SU-DHL-6 (cell line): ENCODE results near the gene RASGRF1.

Experiments used
- H2AFZ ChIP-seq: fragments of 200-600 bp; sonication (generic); 2 replicates; pipeline ENCODE4 v1.6.1; 2014; ENCODE audit warnings: low read depth, mild to moderate bottlenecking, moderate library complexity, mixed read lengths, antibody characterized with exemption, low read length; ENCODE audit not compliant: severe bottlenecking
- H3F3A ChIP-seq: fragments of 200-600 bp; shearing (Covaris generic); 2 replicates; pipeline ENCODE4 v1.6.0; 2016; ENCODE audit warnings: antibody characterized with exemption, mild to moderate bottlenecking; ENCODE audit not compliant: insufficient read depth
- H3K27ac ChIP-seq: fragments of 200-600 bp; sonication (generic); 2 replicates; pipeline ENCODE4 v1.5.1; 2016; ENCODE audit warnings: low read depth, mild to moderate bottlenecking, low read length, moderate library complexity, mixed read lengths
- H3K27me3 ChIP-seq: fragments of 200-600 bp; sonication (generic), shearing (Covaris generic); 2 replicates; pipeline ENCODE4 v1.6.0; 2014; ENCODE audit warnings: mild to moderate bottlenecking, low read length
- H3K36me3 ChIP-seq: fragments of 200-600 bp; sonication (generic); 2 replicates; pipeline ENCODE4 v1.6.1; 2014; ENCODE audit warnings: mild to moderate bottlenecking, low read length, mixed read lengths
- H3K4me2 ChIP-seq: fragments of 300-600, 200-600 bp; shearing (Covaris generic), sonication (generic); 2 replicates; pipeline ENCODE4 v1.6.0; 2014; ENCODE audit warnings: low read length, low read depth, mild to moderate bottlenecking; ENCODE audit not compliant: poor library complexity, severe bottlenecking
- H3K4me3 ChIP-seq: fragments of 200-600 bp; sonication (generic); 2 replicates; pipeline ENCODE4 v1.5.1; 2014; ENCODE audit warnings: antibody characterized with exemption, low read length, mild to moderate bottlenecking, mixed read lengths; ENCODE audit not compliant: insufficient read depth, poor library complexity, severe bottlenecking
- H3K79me2 ChIP-seq: fragments of 200-600 bp; sonication (generic); 2 replicates; pipeline ENCODE4 v1.6.1; 2014; ENCODE audit warnings: mild to moderate bottlenecking, low read length, moderate library complexity; ENCODE audit not compliant: insufficient read depth
- H3K9ac ChIP-seq: fragments of 200-600 bp; sonication (generic); 2 replicates; pipeline ENCODE4 v1.7.0; 2014; ENCODE audit warnings: mild to moderate bottlenecking, low read length
- H3K9me2 ChIP-seq: fragments of 200-600 bp; sonication (generic); replicated peaks from 2 replicates; pipeline ENCODE4 v1.6.1; 2014; ENCODE audit warnings: low read length; ENCODE audit not compliant: insufficient read depth
- H3K9me3 ChIP-seq: fragments of 200-600 bp; sonication (generic); 2 replicates; pipeline ENCODE4 v1.6.1; 2014; ENCODE audit warnings: low read length, mixed read lengths; ENCODE audit not compliant: insufficient read depth
- H4K20me1 ChIP-seq: fragments of 200-600 bp; sonication (generic); 2 replicates; pipeline ENCODE4 v1.6.1; 2014; ENCODE audit warnings: low read depth, mild to moderate bottlenecking, antibody characterized with exemption, low read length, moderate library complexity, mixed read lengths
- CTCF ChIP-seq: fragments of 200-600 bp; sonication (generic); IDR thresholded peaks from one replicate; pipeline ENCODE4 v1.5.1; 2017; ENCODE audit warnings: antibody characterized with exemption, mild to moderate bottlenecking, low read length, moderate library complexity; ENCODE audit not compliant: insufficient read depth, poor library complexity, severe bottlenecking
- EZH2phosphoT487 ChIP-seq: fragments of 200-600 bp; sonication (generic), shearing (Covaris generic); conservative IDR thresholded peaks from 2 replicates; pipeline ENCODE4 v1.6.1; 2018; ENCODE audit warnings: mild to moderate bottlenecking, antibody characterized with exemption, low read length, moderate library complexity, mixed read lengths

The RASGRF1 gene

GRCh38 chr15:79117442-79118204, 27.0 kb upstream of the RASGRF1 start:
- H3K4me2 ChIP-seq: no peak overlapping the region
- TF ChIP-seq CTCF: no peak
- no peak for TF ChIP-seq EZH2phosphoT487
- H3K4me3 ChIP-seq: no peak overlapping the region
- no peaks in the 10 kb centered on the region for H3K27me3 ChIP-seq
- H3K36me3 ChIP-seq: no peaks in the 10 kb centered on the region
- H3K27ac ChIP-seq: no peak overlapping the region
- H3K79me2 ChIP-seq: no peaks in the 10 kb centered on the region
- H2AFZ ChIP-seq: no peak overlapping the region
- H3K9me3 ChIP-seq: no peaks in the 10 kb centered on the region
- no peaks in the 10 kb centered on the region for H4K20me1 ChIP-seq
- H3K9me2 ChIP-seq: no peaks in the 10 kb centered on the region
- no peaks in the 10 kb centered on the region for H3F3A ChIP-seq
- no peak overlapping the region for H3K9ac ChIP-seq

DNA sequence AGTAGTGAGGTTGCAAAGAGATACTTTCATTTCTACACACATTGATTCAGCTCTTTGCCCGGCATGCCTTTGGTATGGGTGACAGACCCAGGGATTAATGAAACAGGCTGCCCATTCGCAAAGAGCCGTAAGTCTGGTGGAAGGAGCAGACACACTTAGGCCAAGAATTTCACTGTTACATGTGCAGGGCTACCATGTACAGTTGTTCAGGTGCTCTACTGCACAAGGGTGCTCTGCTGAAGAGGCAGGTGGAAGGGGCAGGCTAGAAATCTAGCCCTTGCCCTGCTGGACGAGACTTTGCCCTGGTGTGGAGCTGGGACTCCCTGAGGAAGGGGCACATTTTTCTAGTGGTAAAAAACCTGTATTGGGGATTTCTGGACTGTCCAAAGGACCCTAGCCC, 26.2 kb upstream of the RASGRF1 start:
- Histone ChIP-seq H2AFZ (no peak overlapping the region), H3F3A (no peaks in the 10 kb centered on the region), H3K27me3 (no peaks in the 10 kb centered on the region), H3K4me3 (no peak overlapping the region), H3K4me2 (no peak overlapping the region), H4K20me1 (no peaks in the 10 kb centered on the region), H3K9me3 (no peaks in the 10 kb centered on the region), H3K36me3 (no peaks in the 10 kb centered on the region), H3K9me2 (no peaks in the 10 kb centered on the region), H3K79me2 (no peaks in the 10 kb centered on the region), H3K9ac (no peak overlapping the region), H3K27ac (no peak overlapping the region)
- TF ChIP-seq EZH2phosphoT487 (no peak), CTCF (no peak)

DNA sequence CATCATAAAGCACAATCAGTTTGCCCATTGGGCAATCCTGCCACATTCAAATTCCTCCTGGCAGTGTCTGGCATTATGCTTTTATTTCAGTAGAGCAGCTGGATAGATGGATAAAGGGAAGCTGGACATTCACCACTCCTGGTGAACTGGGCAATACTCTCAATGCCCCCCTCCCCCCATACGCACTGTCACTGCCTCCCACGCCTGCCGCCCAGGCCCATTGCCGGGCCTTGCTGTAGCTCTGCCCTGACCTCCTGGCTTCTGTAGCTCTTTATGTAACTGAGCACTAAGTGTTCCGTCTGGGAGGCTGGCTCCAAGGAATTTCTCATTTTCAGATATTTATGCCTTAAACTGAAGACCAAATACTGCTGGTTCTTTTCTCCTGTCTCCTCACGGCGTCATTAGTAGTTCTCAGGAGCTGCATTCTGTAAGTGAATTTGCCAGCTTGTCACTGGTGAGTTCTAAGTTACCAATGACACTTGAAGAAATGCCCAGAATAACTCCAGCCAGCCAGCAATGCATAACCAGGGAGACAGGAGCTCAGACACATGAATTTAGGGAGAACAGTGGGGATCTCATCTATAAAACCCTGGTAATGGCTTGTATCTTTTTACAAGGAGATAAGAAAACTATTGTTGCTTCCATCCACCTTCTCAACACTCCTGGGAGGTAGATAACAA, 25.5 kb upstream of the RASGRF1 start:
- H3K9me3 ChIP-seq: no peaks in the 10 kb centered on the region
- H4K20me1 ChIP-seq: no peaks in the 10 kb centered on the region
- H3K27ac ChIP-seq: no peak overlapping the region
- H3K4me3 ChIP-seq: no peak overlapping the region
- no peaks in the 10 kb centered on the region for H3K9me2 ChIP-seq
- no peaks in the 10 kb centered on the region for H3K79me2 ChIP-seq
- no peak for TF ChIP-seq CTCF
- TF ChIP-seq EZH2phosphoT487: no peak
- no peaks in the 10 kb centered on the region for H3F3A ChIP-seq
- no peak overlapping the region for H2AFZ ChIP-seq
- H3K9ac ChIP-seq: no peak overlapping the region
- no peaks in the 10 kb centered on the region for H3K36me3 ChIP-seq
- H3K27me3 ChIP-seq: no peaks in the 10 kb centered on the region
- H3K4me2 ChIP-seq: no peak overlapping the region
